PFSK-1 (cell line): ENCODE data around the gene ZFAND2A.

Source experiments
- POLR2AphosphoS5 ChIP-seq: IDR thresholded peaks from 2 replicates; pipeline ENCODE4 v1.6.1; 2012; ENCODE audit warnings: low read depth, mild to moderate bottlenecking, control low read depth, low read length, moderate library complexity
- TAF1 ChIP-seq: IDR thresholded peaks from 2 replicates; pipeline ENCODE4 v1.6.1; 2012; ENCODE audit warnings: low read length, control low read depth, borderline replicate concordance; ENCODE audit not compliant: insufficient read depth

- TF ChIP-seq TAF1 = no peak
- no peak for TF ChIP-seq POLR2AphosphoS5
Measured at GRCh38 chr7:1110358-1110757, 49.6 kb downstream of the ZFAND2A start.
